GM18858 (cell line): ENCODE measurements around the gene APBA2.
"Not testable (repeated sequence)": the region's sequence is repeated elsewhere in the genome, so short reads cannot be mapped to it uniquely, and the experiment has no call there.

ENCODE experiments used
- ATAC-seq: cut with Tn5 transposase; IDR thresholded peaks from one replicate; pipeline ENCODE4 v1.9.1; 2021; ENCODE audit not compliant: unreplicated experiment

APBA2 gene

GRCh38 chr15:28885630-28886430 is at the start of gene APBA2:
APBA2 (plus strand) TSS chr15:28885974; CDS start chr15:29053885, 167,911 bp downstream.
- no peak for ATAC-seq

GRCh38 chr15:28840285-28840684 is 45.5 kb upstream of the APBA2 start:
- ATAC-seq = not testable (repeated sequence)

GRCh38 chr15:28842210-28842609 is 43.6 kb upstream of the APBA2 start:
- ATAC-seq = not testable (repeated sequence)

GRCh38 chr15:28843520-28843919 is 42.3 kb upstream of the APBA2 start:
- ATAC-seq = not testable (repeated sequence)

DNA sequence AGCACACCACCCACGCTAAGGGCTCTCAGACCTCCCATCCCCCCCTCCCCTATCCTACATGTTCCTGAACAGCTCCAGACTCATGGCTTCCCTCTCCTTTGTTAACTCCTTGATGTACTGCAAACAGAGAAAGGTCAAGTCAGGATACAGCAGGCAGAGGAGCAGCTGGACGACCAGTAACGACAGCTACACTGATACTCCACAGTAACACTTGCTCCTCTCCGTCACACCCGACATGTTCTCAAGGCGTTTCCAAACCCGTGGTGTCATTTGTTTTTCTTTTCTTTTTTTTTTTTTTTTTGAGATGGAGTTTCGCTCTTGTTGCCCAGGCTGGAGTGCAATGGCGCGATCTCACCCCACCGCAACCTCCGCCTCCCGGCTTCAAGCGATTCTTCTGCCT is 41.6 kb upstream of the APBA2 start:
- ATAC-seq = not testable (repeated sequence)

DNA sequence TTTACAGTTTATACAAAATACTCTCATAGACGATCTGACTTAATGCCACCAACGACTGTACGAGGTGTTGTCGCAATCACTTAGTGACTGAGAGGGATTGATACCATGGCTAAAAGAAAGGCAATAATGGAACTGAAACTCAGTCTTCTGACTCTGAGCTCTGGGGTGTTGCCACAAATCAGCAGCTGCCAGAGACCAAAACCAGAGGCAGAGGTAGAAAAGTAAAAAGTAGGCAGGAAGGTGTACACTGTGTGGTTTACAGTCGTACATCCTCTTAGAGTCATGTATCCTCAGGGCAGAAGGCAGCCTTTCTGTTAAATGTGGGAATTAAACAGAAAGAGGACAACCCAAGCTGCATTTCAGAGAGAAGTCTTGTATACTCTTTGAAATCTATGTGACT is 38.5 kb upstream of the APBA2 start:
- ATAC-seq = peak; percentile 99

DNA sequence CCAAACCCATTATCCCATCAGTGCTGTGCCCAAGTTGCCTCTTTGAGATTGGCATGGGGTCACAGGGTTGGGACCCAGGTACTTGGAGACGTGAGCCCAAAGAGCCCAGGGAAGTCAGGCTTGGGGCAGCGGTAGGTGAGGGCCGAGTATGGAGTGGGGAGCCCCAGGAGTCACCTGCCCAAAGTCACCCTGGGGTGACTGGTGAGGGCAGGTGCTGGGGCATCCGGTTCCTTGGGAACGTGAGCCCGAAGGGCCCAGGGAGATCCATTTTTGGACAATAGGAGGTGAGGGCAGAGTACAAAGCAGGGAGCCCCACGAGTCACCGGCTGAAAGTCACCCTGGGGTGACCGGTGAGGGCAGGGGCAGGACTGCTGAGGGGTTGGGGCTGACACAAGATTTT is 37.8 kb upstream of the APBA2 start:
- ATAC-seq = not testable (repeated sequence)

DNA sequence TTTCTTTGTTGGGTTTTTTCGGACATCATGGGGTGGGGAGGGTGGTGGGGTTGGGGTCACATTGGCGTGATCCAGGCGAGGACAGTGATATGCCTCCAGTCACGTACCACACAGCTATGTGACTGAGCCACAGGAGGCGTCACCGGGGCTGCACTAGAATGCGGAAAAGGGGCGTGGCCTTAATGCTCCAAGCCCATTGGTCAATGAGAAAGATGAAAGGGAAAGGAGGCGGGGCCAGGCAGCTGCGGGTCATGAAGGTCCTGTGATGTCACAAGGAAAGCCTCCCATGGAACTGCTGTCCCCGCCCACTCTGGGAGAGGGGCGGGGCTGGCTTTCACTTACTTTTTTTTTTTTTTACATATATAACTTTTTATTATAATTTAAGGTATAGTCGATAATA is 37.3 kb upstream of the APBA2 start, which contains the start of gene GOLGA6L7:
GOLGA6L7 (minus strand) TSS at position 124 of the 400 bp plus-strand sequence; CDS start at position 29, 95 bp downstream.
- ATAC-seq = not testable (repeated sequence)

DNA sequence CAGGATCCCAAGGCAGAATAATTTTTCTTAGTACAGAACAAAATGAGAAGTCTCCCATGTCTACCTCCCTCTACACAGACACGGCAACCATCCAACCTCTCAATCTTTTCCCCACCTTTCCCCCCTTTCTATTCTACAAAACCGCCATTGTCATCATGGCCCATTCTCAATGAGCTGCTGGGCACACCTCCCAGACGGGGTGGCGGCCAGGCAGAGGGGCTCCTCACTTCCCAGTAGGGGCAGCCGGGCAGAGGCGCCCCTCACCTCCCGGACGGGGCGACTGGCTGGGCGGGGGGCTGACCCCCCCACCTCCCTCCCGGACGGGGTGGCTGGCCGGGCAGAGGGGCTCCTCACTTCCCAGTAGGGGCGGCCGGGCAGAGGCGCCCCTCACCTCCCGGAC is 36.5 kb upstream of the APBA2 start:
- not testable (repeated sequence) for ATAC-seq

GRCh38 chr15:28849766-28850165 is 36.0 kb upstream of the APBA2 start:
- not testable (repeated sequence) for ATAC-seq

GRCh38 chr15:28853654-28854053 is 32.1 kb upstream of the APBA2 start:
- ATAC-seq = not testable (repeated sequence)

- ATAC-seq = not testable (repeated sequence)
These were observed 31.2 kb upstream of the APBA2 start for GRCh38 chr15:28854578-28854977.

DNA sequence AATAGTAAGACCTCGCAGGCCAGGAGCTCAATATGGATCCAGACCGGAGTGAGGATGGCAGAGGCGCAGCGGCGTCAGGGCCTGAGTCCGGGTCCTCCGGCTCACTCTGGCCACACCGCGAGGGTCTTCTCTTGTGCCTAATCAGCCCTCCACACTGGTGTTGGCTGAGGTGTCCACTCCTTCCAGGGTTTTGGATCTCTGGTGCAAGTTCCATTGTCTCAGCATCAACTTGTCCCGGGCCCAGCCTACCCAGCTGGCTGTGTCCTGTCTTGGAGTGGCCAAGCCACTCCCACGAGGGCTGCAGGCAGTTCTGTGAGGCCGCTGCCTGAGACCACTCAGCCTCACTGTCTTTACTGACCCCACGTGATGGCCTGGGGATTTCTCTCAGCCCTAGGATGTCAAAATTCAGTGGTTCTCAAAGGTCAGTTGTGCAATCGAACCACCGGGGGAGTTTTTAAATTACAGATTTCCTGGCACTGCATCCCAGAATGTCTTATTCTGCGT is 24.7 kb upstream of the APBA2 start:
- ATAC-seq = no peak

GRCh38 chr15:28861589-28862293 is 24.0 kb upstream of the APBA2 start:
- ATAC-seq = not testable (repeated sequence)

- no peak for ATAC-seq
These were observed 16.9 kb upstream of the APBA2 start for GRCh38 chr15:28868744-28869345.

GRCh38 chr15:28871168-28871567 is 14.6 kb upstream of the APBA2 start:
- no peak for ATAC-seq

GRCh38 chr15:28873006-28873405 is 12.8 kb upstream of the APBA2 start:
- no peak for ATAC-seq

- no peak for ATAC-seq
These were observed 12.1 kb upstream of the APBA2 start for GRCh38 chr15:28873585-28874190.

DNA sequence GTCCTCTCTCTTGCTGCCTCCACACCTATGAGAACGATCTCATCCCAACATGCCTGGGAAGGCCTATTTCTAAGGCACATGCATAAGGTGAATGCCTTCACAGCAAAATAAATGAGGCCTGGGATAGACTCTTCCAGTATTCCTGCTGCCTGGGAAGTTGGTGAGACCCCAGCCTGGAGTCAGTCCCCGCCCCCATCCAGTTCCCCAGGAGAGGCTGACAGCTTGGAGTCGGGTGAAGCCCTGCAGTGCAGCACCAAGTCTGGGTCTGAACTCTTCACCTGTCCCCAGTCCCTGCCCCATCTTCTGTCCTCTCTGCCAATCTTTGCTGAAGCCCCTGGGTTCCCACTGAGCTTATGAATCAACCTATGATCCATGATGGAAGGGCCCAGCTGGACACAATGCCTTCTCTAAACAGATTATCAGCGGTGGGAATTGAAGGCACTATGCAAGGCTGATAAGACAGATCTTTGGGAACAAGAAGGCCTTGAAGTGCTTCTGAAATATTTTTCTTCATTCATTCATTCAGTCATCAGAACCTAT is 10.2 kb upstream of the APBA2 start:
- ATAC-seq = no peak

GRCh38 chr15:28876131-28876844 is 9.5 kb upstream of the APBA2 start:
- ATAC-seq = no peak
